ENCODE results near the gene TNNT1. TPM values are rescaled to one million over a fixed set of nuclear protein-coding genes. Genes with fewer than 3 reads are reported as not detected.

Gene TNNT1
- total RNA-seq, 1 donor = not detected

GRCh38 chr19:55103190-55103589, 45.8 kb downstream of the TNNT1 start:
- H4K20me1 ChIP-seq (ENCODE audit: insufficient read depth, low read length) = peaks cover 25% of the 10 kb centered on the region
- H2AFZ ChIP-seq (ENCODE audit: low read length) = no peak overlapping the region
- H3K4me2 ChIP-seq (ENCODE audit: insufficient read depth, low read length) = no peak overlapping the region
- H3K9me3 ChIP-seq (ENCODE audit: low read depth, low read length) = peaks cover 3% of the 10 kb centered on the region
- no peaks in the 10 kb centered on the region for H3K4me1 ChIP-seq (ENCODE audit: insufficient read depth, low read length)
- peak; percentile 75 for DNase-seq (ENCODE audit: insufficient read length, low spot score, missing footprints)
- no peak overlapping the region for H3K4me3 ChIP-seq (ENCODE audit: insufficient read depth, low read length)
- peaks cover 34% of the 10 kb centered on the region for H3K36me3 ChIP-seq (ENCODE audit: insufficient read depth, low read length)
- H3K27me3 ChIP-seq (ENCODE audit: insufficient read depth, low read length) = no peaks in the 10 kb centered on the region
- no peak overlapping the region for H3K27ac ChIP-seq (ENCODE audit: low read depth, low read length)
- no peak for TF ChIP-seq CTCF (IDR thresholded peaks at IDR 0.05; ENCODE audit: extremely low read depth, low read depth, low read length)
- H3K79me2 ChIP-seq (ENCODE audit: insufficient read depth, low read length) = peaks cover 40% of the 10 kb centered on the region

DNA sequence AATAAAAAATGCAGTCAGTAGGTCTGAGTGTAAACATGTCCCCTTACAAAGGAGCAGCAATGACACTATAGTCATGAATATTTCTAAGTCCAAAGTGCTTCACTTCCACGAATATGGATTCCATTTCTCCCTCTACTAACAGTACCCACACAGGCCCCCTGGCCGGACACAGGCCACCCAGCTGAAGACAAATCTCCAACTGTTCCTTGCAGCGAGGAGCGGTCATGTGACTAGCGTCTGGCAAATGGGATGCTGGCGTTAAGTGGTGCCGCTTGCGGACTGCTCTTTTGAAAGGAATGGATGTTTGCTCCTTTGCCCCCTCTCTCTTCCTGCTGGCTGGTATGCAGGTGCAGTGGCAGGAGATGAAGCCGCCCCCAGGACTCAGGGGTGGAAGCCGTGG, 47.7 kb downstream of the TNNT1 start:
- H3K27me3 ChIP-seq (ENCODE audit: insufficient read depth, low read length) = no peaks in the 10 kb centered on the region
- no peak overlapping the region for H3K4me2 ChIP-seq (ENCODE audit: insufficient read depth, low read length)
- no peak for TF ChIP-seq CTCF (IDR thresholded peaks at IDR 0.05; ENCODE audit: extremely low read depth, low read depth, low read length)
- peaks cover 34% of the 10 kb centered on the region for H3K36me3 ChIP-seq (ENCODE audit: insufficient read depth, low read length)
- no peak overlapping the region for H2AFZ ChIP-seq (ENCODE audit: low read length)
- peaks cover 22% of the 10 kb centered on the region for H4K20me1 ChIP-seq (ENCODE audit: insufficient read depth, low read length)
- H3K9me3 ChIP-seq (ENCODE audit: low read depth, low read length) = peaks cover 3% of the 10 kb centered on the region
- H3K79me2 ChIP-seq (ENCODE audit: insufficient read depth, low read length) = peaks cover 37% of the 10 kb centered on the region
- no peak for DNase-seq (ENCODE audit: insufficient read length, low spot score, missing footprints)
- H3K27ac ChIP-seq (ENCODE audit: low read depth, low read length) = no peak overlapping the region
- H3K4me1 ChIP-seq (ENCODE audit: insufficient read depth, low read length) = no peaks in the 10 kb centered on the region
- no peak overlapping the region for H3K4me3 ChIP-seq (ENCODE audit: insufficient read depth, low read length)

DNA sequence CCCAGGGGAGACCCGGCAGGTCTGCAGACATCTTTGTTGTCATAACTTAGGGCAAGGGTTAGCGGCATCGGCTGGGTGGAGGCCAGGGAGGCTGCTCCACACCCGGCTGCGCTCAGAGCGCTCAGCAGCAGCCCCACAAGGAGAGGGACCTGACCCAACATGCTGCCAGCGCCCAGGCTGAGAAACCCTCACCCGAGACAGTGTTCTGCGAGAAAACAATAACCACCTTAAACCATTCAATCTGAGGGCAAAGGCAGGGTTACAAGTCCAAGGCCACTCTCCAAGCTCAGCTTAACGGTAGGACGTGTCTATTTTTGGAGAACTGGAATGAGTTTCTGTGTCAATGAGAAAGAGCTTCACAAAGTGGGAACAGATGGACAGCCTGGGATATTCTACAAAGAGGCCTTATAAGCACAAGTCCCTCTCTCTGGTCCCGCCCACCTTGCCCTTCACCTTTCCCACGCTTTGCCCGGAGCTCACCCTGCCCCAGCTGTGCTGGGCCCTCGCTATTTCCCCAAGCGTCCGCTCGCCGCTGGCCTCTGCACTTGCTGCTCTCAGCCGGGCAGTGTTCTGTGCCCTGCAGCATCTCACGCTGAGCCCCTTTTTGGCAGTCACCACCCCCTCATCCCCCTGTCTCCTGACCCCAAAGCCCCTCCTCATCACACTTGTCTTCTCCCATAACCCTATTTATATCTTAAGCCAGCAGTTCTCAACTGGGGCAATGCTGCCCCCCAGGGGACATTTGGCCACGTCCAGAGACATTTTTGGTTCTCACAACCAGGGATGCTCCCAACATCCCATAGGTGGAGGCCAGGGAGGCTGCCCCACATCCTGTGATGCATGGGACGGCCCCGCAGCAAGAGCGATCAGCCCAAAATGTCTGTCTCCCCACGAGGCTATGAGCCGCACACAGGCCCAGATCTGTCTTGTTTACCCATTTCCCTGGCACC, 49.2 kb downstream of the TNNT1 start:
- H3K4me2 ChIP-seq (ENCODE audit: insufficient read depth, low read length) = no peak overlapping the region
- peaks cover 13% of the 10 kb centered on the region for H4K20me1 ChIP-seq (ENCODE audit: insufficient read depth, low read length)
- H3K4me3 ChIP-seq (ENCODE audit: insufficient read depth, low read length) = no peak overlapping the region
- no peaks in the 10 kb centered on the region for H3K27me3 ChIP-seq (ENCODE audit: insufficient read depth, low read length)
- DNase-seq (ENCODE audit: insufficient read length, low spot score, missing footprints) = peak; percentile 83
- TF ChIP-seq CTCF (IDR thresholded peaks at IDR 0.05; ENCODE audit: extremely low read depth, low read depth, low read length) = peak; percentile 22
- H3K9me3 ChIP-seq (ENCODE audit: low read depth, low read length) = peaks cover 3% of the 10 kb centered on the region
- H3K36me3 ChIP-seq (ENCODE audit: insufficient read depth, low read length) = peaks cover 39% of the 10 kb centered on the region
- H3K79me2 ChIP-seq (ENCODE audit: insufficient read depth, low read length) = peaks cover 24% of the 10 kb centered on the region
- H3K4me1 ChIP-seq (ENCODE audit: insufficient read depth, low read length) = no peaks in the 10 kb centered on the region
- no peak overlapping the region for H3K27ac ChIP-seq (ENCODE audit: low read depth, low read length)
- H2AFZ ChIP-seq (ENCODE audit: low read length) = no peak overlapping the region
